CD4-positive, CD25-positive, alpha-beta regulatory T cell (primary cell): ENCODE results near the gene GNG7. TPM values are rescaled to one million over a fixed set of nuclear protein-coding genes. Genes with fewer than 3 reads are reported as not detected.
"Not testable (repeated sequence)": the region's sequence is repeated elsewhere in the genome, so short reads cannot be mapped to it uniquely, and the experiment has no call there.

Experiments
- ATAC-seq, 2 donors: fragments of 150-1000 bp; cut with Tn5 transposase; one replicate each; pipeline ENCODE4 v1.10.0; 2021; ENCODE audit warnings: low read depth in 2 of 2, moderate number of reproducible peaks in 2 of 2, moderate library complexity in 1 of 2
- DNase-seq, 3 donors: peaks; one replicate each; pipeline versions ENCODE4 v3.0.0 to v3.0.0-alpha.2; 2012 to 2022; ENCODE audit warnings: mixed read lengths in 1 of 3
- H3K27ac ChIP-seq: one replicate; pipeline ENCODE4 v1.7.0; 2013; ENCODE audit warnings: mild to moderate bottlenecking, low read length; ENCODE audit not compliant: insufficient read depth, poor library complexity, severe bottlenecking
- H3K27me3 ChIP-seq: one replicate; pipeline ENCODE4 v1.7.0; 2013; ENCODE audit warnings: low read length; ENCODE audit not compliant: control insufficient read depth, insufficient read depth
- H3K36me3 ChIP-seq: one replicate; pipeline ENCODE4 v1.7.0; 2013; ENCODE audit warnings: mild to moderate bottlenecking, low read length, moderate library complexity; ENCODE audit not compliant: control insufficient read depth, insufficient read depth
- H3K4me1 ChIP-seq: 2 replicates; pipeline ENCODE4 v1.7.0; 2013; ENCODE audit warnings: mild to moderate bottlenecking, low read length; ENCODE audit not compliant: insufficient read depth, control insufficient read depth, poor library complexity, severe bottlenecking
- H3K4me3 ChIP-seq: one replicate; pipeline ENCODE4 v1.7.0; 2013; ENCODE audit warnings: low read depth, mild to moderate bottlenecking, low read length, moderate library complexity
- H3K9me3 ChIP-seq, 2 experiments: 1 replicate in 1 of 2; 2 replicates in 1 of 2; pipeline ENCODE4 v1.7.0; 2013; ENCODE audit warnings: low read length in 2 of 2, mild to moderate bottlenecking in 1 of 2, moderate library complexity in 1 of 2; ENCODE audit not compliant: control insufficient read depth in 2 of 2
- H3K27ac Mint-ChIP-seq, 3 donors: one replicate each; pipeline ENCODE4 v1.8.0; 2020 to 2022; ENCODE audit warnings: mild to moderate bottlenecking in 3 of 3, mixed read lengths in 3 of 3, moderate library complexity in 2 of 3
- H3K27me3 Mint-ChIP-seq: one replicate; pipeline ENCODE4 v1.8.0; 2022; ENCODE audit warnings: mild to moderate bottlenecking, mixed read lengths
- H3K36me3 Mint-ChIP-seq: one replicate; pipeline ENCODE4 v1.8.0; 2020; ENCODE audit warnings: mixed read lengths
- H3K4me1 Mint-ChIP-seq, 4 donors: one replicate each; pipeline ENCODE4 v1.8.0; 2020 to 2022; ENCODE audit warnings: mixed read lengths in 4 of 4, mild to moderate bottlenecking in 1 of 4
- H3K4me3 Mint-ChIP-seq, 4 donors: one replicate each; pipeline ENCODE4 v1.8.0; 2020 to 2022; ENCODE audit warnings: mild to moderate bottlenecking in 4 of 4, mixed read lengths in 4 of 4, moderate library complexity in 3 of 4
- H3K9me3 Mint-ChIP-seq, 7 donors: one replicate each; pipeline ENCODE4 v1.8.0; 2020 to 2022; ENCODE audit warnings: mixed read lengths in 7 of 7, mild to moderate bottlenecking in 3 of 7, moderate library complexity in 2 of 7
- polyA plus RNA-seq, 4 donors: library from polyadenylated mRNA; unstranded; fragments of 300-500 nt; fragmentation: Illumina TruSeq; gene quantifications; one replicate each; pipeline ENCODE4 v1.2.3, GENCODE V29; 2021
- total RNA-seq: library from RNA; stranded (reverse); gene quantifications from one replicate; pipeline ENCODE4 v1.2.3, GENCODE V29; 2022

Gene GNG7
- total and polyA plus RNA-seq, 5 donors from 2014 or later, result 0.65 to 1.6 (median 1.2) TPM

DNA sequence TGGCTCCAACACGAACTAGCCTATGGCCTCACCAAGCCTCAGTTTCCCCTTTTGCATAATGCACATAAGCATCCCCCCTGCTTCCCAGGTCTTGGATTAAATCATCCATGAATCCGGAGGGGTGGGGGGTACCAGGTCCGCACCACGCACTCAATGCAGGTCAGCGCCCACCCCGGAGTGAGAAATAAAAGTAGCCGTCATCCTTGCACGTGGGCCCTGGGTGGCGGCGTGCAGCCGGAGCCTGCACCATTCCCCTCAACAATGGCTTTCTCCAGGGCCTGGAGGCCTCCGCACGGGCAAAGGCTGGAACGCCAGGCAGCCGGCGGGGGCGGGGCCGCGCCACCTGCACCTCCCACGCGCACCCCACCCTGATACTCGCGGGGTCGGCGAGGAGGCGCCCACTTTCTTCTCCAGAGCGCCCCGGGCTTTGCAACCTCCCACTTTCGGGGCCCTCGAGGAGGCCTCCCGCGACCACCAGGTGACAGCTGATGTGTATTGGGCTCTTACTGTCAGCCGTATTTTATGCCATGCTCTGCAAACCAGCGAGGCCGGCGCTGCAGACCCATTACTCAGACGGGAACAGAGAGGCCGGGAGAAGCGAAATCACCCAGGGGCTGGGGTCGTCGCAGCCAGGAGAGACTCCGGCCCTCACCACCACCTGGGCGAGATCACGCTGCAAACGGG is 227.3 kb downstream of the GNG7 start:
- DNase-seq, result peak; percentile 43 to 74 (median 68)
- peaks cover 0 to 4% (median 0%) of the 10 kb centered on the region in 7 donors for H3K9me3 Mint-ChIP-seq
- peak overlapping the region; percentile 66 for H3K4me3 ChIP-seq
- peaks cover 0 to 21% (median 10%) of the 10 kb centered on the region in 4 donors for H3K4me1 Mint-ChIP-seq
- H3K27me3 ChIP-seq, result no peaks in the 10 kb centered on the region
- H3K27me3 Mint-ChIP-seq, result peaks cover 15% of the 10 kb centered on the region
- peak; percentile 5 to 6 for ATAC-seq
- H3K4me1 ChIP-seq, result peaks cover 38% of the 10 kb centered on the region
- no peaks in the 10 kb centered on the region for H3K36me3 ChIP-seq
- H3K27ac Mint-ChIP-seq, result peak overlapping the region; percentile 20 to 96 (median 59)
- peaks cover 6% of the 10 kb centered on the region for H3K36me3 Mint-ChIP-seq
- H3K9me3 ChIP-seq, result no peaks in the 10 kb centered on the region
- peak overlapping the region; percentile 85 for H3K27ac ChIP-seq
- peak overlapping the region; percentile 87 to 98 (median 91) for H3K4me3 Mint-ChIP-seq

- H3K27me3 Mint-ChIP-seq, result peaks cover 15% of the 10 kb centered on the region
- peaks cover 6% of the 10 kb centered on the region for H3K36me3 Mint-ChIP-seq
- DNase-seq (peak; percentile 83 to 87 (median 85)), ATAC-seq (peak; percentile 56 to 65)
- H3K4me1 Mint-ChIP-seq, result peaks cover 0 to 17% (median 10%) of the 10 kb centered on the region in 4 donors
- H3K36me3 ChIP-seq, result no peaks in the 10 kb centered on the region
- H3K9me3 ChIP-seq, result no peaks in the 10 kb centered on the region
- peak overlapping the region; percentile 66 for H3K4me3 ChIP-seq
- peak overlapping the region; percentile 87 to 98 (median 91) for H3K4me3 Mint-ChIP-seq
- H3K27ac Mint-ChIP-seq, result peak overlapping the region in 1 of 3 donors; percentile 96
- H3K27ac ChIP-seq, result peak overlapping the region; percentile 85
- H3K4me1 ChIP-seq, result peaks cover 35% of the 10 kb centered on the region
- H3K27me3 ChIP-seq, result no peaks in the 10 kb centered on the region
- H3K9me3 Mint-ChIP-seq, result peaks cover 0 to 4% (median 0%) of the 10 kb centered on the region in 7 donors
Measured at GRCh38 chr19:2474232-2475017, 228.1 kb downstream of the GNG7 start.

DNA sequence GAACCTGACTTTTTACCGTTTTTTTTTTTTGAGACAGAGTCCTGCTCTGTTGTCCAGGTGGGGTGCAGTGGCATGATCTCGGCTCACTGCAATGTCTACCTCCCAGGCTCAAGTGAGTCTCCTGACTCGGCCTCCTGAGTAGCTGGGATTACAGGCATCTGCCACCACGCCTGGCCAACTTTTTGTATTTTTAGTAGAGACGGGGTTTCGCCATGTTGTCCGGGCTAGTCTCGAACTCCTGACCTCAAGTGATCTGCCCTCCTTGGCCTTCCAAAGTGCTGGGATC is 232.6 kb downstream of the GNG7 start:
- not testable (repeated sequence) for H3K9me3 ChIP-seq, H3K27me3 Mint-ChIP-seq, H3K27ac Mint-ChIP-seq, H3K27me3 ChIP-seq, H3K36me3 Mint-ChIP-seq, H3K4me1 Mint-ChIP-seq, H3K4me3 ChIP-seq, H3K36me3 ChIP-seq, H3K9me3 Mint-ChIP-seq, ATAC-seq, H3K27ac ChIP-seq, DNase-seq
- peak overlapping the region in 3 of 4 donors; percentile 10 to 81 (median 41) for H3K4me3 Mint-ChIP-seq
- H3K4me1 ChIP-seq, result peaks cover 13% of the 10 kb centered on the region

- no peak overlapping the region for H3K27ac ChIP-seq
- ATAC-seq (no peak), DNase-seq (peak in 1 of 3 donors; percentile 45)
- H3K4me3 ChIP-seq, result no peak overlapping the region
- no peaks in the 10 kb centered on the region for H3K36me3 ChIP-seq
- peak overlapping the region in 3 of 4 donors; percentile 10 to 81 (median 41) for H3K4me3 Mint-ChIP-seq
- peaks cover 0 to 1% (median 0%) of the 10 kb centered on the region in 7 donors for H3K9me3 Mint-ChIP-seq
- peaks cover 7% of the 10 kb centered on the region for H3K4me1 ChIP-seq
- H3K27me3 ChIP-seq, result no peaks in the 10 kb centered on the region
- no peaks in the 10 kb centered on the region for H3K27me3 Mint-ChIP-seq
- no peak overlapping the region for H3K27ac Mint-ChIP-seq
- peaks cover 0 to 6% (median 0%) of the 10 kb centered on the region in 4 donors for H3K4me1 Mint-ChIP-seq
- H3K36me3 Mint-ChIP-seq, result no peaks in the 10 kb centered on the region
- H3K9me3 ChIP-seq, result no peaks in the 10 kb centered on the region
Measured at GRCh38 chr19:2469102-2469914, 233.2 kb downstream of the GNG7 start.

DNA sequence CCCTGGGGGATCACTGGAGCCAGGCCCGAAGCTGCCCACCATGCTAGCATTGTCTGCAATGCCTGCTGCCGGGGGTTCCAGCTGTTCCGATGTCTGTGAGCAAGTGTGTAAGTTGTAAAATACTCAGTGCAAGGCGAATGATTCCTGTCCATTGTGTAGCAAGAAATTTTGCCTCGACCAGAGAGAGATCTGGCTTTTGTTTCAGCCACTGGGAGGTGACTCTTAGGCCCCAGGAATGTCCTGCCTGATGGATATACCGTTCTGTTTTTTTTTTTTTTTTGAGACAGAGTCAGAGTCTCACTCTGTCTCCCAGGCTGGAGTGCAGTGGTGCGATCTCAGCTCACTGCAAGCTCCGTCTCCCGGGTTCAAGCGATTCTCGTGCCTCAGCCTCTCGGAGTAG is 233.9 kb downstream of the GNG7 start:
- H3K4me3 ChIP-seq, result no peak overlapping the region
- H3K36me3 Mint-ChIP-seq, result no peaks in the 10 kb centered on the region
- no peak overlapping the region for H3K27ac Mint-ChIP-seq
- no peaks in the 10 kb centered on the region for H3K36me3 ChIP-seq
- no peak overlapping the region for H3K4me3 Mint-ChIP-seq
- peaks cover 0 to 1% (median 0%) of the 10 kb centered on the region in 7 donors for H3K9me3 Mint-ChIP-seq
- no peaks in the 10 kb centered on the region for H3K27me3 Mint-ChIP-seq
- H3K4me1 ChIP-seq, result peaks cover 5% of the 10 kb centered on the region
- H3K27me3 ChIP-seq, result no peaks in the 10 kb centered on the region
- H3K4me1 Mint-ChIP-seq, result peaks cover 0 to 6% (median 0%) of the 10 kb centered on the region in 4 donors
- no peaks in the 10 kb centered on the region for H3K9me3 ChIP-seq
- ATAC-seq (no peak), DNase-seq (no peak)
- H3K27ac ChIP-seq, result no peak overlapping the region

GRCh38 chr19:2464389-2464788 is 238.1 kb downstream of the GNG7 start:
- Histone ChIP-seq H3K27ac (no peak overlapping the region), H3K4me3 (no peak overlapping the region), H3K27me3 (no peaks in the 10 kb centered on the region), H3K4me1 (peaks cover 16% of the 10 kb centered on the region), H3K36me3 (no peaks in the 10 kb centered on the region), H3K9me3 (no peaks in the 10 kb centered on the region)
- Mint-ChIP-seq H3K27me3 (no peaks in the 10 kb centered on the region), H3K36me3 (no peaks in the 10 kb centered on the region), H3K27ac (no peak overlapping the region), H3K4me1 (peaks cover 0 to 17% (median 0%) of the 10 kb centered on the region in 4 donors), H3K4me3 (peak overlapping the region in 2 of 4 donors; percentile 27 to 49), H3K9me3 (peaks cover 0 to 1% (median 0%) of the 10 kb centered on the region in 7 donors)
- no peak for DNase-seq
- no peak for ATAC-seq

DNA sequence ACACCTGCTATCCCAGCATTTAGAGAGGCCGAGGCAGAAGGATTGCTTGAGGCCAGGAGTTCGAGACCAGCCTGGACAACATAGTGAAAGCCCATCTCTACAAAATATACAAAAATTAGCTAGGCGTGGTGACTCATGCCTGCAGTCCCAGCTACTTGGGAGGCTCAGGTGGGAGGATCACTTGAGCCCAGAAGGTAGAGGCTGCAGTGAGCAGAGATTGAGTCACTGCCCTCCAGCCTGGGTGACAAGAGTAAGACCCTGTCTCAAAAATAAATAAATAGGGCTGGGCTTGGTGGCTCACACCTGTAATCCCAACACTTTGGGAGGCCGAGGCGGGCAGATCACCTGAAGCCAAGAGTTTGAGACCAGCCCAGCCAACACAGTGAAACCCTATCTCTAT is 238.8 kb downstream of the GNG7 start:
- H3K36me3 Mint-ChIP-seq, H3K9me3 Mint-ChIP-seq, DNase-seq, ATAC-seq, H3K27ac ChIP-seq, H3K27me3 Mint-ChIP-seq, H3K36me3 ChIP-seq, H3K27me3 ChIP-seq, H3K9me3 ChIP-seq, H3K4me3 ChIP-seq: not testable (repeated sequence)
- peaks cover 12% of the 10 kb centered on the region for H3K4me1 ChIP-seq
- Mint-ChIP-seq H3K4me3 (peak overlapping the region in 3 of 4 donors; percentile 38 to 79 (median 59)), H3K27ac (peak overlapping the region in 1 of 3 donors; percentile 23), H3K4me1 (peaks cover 0 to 14% (median 0%) of the 10 kb centered on the region in 4 donors)
